Measurements from ENCODE around the gene CDSN.
"Not testable (repeated sequence)": the region's sequence is repeated elsewhere in the genome, so short reads cannot be mapped to it uniquely, and the experiment has no call there.

Gene CDSN, protein sequence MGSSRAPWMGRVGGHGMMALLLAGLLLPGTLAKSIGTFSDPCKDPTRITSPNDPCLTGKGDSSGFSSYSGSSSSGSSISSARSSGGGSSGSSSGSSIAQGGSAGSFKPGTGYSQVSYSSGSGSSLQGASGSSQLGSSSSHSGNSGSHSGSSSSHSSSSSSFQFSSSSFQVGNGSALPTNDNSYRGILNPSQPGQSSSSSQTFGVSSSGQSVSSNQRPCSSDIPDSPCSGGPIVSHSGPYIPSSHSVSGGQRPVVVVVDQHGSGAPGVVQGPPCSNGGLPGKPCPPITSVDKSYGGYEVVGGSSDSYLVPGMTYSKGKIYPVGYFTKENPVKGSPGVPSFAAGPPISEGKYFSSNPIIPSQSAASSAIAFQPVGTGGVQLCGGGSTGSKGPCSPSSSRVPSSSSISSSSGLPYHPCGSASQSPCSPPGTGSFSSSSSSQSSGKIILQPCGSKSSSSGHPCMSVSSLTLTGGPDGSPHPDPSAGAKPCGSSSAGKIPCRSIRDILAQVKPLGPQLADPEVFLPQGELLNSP

GRCh38 chr6:31120151-31120915 is at the start of gene CDSN:
CDSN (minus strand) TSS chr6:31120446; CDS start chr6:31120419, 27 bp downstream.
- DNase-seq (ENCODE audit: low read depth), result no peak

DNA sequence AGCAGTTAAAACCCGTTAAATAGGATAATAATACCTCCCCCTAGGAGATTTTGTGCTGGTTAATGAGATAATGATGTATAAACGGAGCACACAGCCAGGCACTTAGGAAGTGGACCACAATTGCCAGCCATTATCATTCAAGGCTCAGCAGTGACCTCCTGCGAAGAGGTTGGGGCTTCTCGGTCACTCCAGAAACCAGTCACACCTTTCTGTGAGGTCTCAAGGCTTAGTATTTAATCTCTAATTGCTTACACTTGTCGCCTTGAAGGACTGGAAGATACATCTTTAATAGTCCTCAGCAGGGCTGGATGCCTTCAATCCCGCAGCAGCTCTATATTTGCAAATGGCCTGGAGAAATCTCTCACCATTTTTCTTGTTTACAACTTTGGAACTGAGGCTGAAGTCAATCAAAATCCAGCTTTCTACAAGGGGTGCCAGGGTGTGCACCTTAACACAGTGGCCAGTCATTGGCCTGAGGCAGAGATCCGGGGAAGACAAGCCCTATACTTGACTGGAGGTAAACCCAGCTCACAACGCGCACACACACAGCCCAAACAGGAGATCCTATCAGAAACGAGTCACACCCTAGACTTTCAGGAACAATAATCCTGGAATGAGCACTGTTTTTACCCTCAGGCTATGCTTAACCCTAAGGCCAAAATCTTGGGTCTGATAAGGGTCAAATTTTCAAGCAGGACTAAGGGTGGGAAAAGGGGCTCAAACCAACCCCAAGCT is 49.0 kb upstream of the CDSN start:
- DNase-seq (ENCODE audit: low read depth), result no peak

DNA sequence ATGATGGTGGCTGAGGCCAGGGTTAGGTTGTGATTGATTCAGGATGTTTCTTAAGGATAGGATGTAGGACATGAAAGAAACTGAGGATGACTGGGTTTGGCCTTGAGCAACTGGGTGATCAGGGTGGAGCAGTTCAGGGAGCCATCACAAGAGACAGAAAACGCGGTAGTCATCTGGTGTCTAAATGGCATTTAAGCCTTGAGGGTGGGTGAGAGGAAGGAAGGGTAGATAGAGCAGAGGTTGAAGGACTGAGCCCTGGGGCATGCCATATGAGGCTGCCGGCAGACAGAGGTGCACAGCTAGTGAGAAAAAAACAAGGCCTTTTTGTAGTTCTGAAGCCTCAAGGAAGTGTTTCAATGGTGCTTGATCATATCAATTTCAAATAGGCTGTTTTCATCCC is 48.4 kb upstream of the CDSN start:
- no peak for DNase-seq (ENCODE audit: low read depth)

- DNase-seq (ENCODE audit: low read depth), result no peak
Measured at GRCh38 chr6:31165986-31166385, 45.7 kb upstream of the CDSN start.

- DNase-seq (ENCODE audit: low read depth), result not testable (repeated sequence)
Measured at GRCh38 chr6:31165064-31165832, 45.0 kb upstream of the CDSN start.

DNA sequence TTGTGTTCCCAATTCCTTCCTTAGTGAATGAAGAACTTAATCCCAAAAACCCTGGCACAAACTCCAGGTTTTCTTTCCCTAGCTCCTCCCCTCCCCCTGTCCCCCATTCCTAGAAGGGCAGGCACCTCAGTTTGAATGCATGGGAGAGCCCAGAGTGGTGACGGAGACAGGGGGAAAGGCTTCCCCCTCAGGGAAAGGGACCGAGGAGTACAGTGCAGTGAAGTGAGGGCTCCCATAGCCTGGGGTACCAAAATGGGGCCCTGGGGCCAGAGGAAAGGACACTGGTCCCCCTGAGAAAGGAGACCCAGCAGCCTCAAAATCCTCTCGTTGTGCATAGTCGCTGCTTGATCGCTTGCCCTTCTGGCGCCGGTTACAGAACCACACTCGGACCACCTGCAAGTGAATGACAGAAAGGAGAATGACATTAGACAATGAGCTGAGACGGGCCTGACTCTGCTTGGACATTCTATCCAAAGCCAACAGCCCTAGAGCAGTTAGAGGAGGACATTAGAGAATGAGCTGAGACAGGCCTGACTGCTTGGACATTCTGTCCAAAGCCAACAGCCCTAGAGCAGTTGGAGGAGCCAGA is 44.3 kb upstream of the CDSN start:
- DNase-seq (ENCODE audit: low read depth), result not testable (repeated sequence)

- no peak for DNase-seq (ENCODE audit: low read depth)
Measured at GRCh38 chr6:31163922-31164321, 43.7 kb upstream of the CDSN start.

DNA sequence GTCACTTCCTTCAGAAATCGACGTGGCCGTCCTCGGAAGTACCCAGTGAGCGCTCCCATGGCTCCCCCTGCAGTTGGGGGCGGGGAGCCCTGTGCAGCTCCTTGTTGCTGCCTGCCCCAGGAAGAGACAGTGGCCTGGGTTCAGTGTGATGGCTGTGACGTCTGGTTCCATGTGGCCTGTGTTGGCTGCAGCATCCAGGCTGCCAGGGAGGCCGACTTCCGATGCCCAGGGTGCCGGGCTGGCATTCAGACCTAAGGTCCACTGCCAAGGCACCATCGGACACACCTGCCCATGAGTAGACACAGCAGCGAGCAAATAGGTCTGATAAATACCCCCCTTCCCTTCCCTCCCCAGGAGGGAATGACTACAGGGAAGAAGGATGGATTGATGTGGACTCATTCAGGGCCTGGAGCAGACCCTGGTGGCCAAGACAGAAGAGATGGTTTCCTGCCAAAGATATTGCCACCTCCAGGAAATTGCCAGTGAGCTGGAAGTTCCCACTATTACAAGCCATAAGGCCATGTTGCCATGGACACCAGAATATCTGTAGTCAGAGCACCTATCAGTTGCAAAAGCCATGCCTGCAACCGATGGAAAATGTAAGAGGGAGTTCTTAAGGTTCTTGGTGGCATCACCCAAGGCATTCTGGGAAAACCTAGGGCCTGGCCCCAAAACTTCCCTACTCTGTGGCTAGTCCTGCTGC is 42.4 kb upstream of the CDSN start:
- DNase-seq (ENCODE audit: low read depth), result no peak

DNA sequence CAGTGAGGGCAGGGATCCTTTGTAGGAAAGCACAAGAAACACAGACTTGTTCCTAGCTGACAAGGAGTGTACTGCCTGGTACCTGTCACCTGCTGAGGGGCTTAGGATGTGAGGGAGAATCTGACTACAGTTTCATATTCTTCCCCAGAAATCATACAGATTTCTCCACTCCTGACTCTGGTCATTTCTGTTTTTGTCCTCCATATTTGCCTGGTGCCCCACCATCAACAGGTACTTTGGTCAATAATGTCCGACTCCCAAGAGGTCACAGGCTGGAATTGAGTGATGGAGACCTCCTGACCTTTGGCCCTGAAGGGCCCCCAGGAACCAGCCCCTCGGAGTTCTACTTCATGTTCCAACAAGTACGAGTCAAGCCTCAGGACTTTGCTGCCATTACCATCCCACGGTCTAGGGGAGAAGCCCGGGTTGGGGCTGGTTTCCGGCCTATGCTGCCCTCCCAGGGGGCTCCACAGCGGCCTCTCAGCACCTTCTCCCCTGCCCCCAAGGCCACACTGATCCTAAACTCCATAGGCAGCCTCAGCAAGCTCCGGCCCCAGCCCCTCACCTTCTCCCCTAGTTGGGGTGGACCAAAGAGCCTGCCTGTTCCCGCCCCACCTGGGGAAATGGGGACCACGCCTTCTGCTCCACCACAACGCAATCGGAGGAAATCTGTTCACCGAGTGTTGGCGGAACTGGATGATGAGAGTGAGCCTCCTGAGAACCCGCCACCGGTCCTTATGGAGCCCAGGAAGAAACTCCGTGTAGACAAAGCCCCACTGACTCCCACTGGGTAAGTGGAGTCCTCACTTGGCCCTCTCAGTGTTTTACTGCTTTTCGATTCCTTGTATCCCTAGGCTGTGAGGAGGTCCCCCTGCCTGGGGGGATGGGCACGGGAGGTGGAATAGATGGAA is 41.2 kb upstream of the CDSN start:
- DNase-seq (ENCODE audit: low read depth), result no peak

DNA sequence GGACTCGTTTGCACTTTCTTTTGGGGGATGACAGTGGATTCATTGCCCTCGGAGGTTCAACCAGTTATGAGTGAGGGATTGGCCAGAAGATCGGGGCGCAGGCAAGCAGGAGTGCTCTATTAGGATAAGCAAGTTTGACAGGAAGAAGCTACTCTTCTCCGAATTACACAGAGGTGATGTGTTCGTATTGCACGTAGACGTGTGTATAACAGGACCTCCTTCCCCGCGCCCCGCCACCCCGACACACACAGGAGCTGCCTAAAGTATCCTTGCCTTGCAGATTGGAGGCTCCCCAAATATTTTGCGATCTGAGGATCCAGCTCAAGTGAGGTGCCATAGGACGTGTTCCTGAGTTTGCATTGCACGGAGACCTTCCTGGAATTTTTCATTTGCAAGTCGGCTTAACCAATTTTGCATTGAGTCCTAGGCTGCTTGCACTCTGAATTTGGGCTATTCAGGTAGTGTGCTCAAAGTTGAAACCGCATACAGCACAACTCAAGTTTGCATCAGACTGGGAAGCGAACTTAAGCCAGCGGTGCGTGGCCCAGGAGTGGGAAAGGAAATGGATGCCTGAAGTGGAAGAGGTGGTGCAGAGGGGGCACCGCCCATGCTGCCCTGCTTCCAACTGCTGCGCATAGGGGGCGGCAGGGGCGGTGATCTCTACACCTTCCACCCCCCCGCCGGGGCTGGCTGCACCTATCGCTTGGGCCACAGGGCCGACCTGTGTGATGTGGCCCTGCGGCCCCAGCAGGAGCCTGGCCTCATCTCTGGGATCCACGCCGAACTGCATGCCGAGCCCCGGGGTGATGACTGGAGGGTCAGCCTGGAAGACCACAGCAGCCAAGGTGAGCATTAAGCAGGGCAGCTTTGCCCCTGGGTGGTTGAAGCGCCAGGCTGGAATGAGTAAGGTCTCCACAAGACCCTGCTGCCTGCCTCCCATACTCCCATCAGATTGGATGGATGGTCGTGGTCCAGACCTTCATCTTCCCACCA is 38.9 kb upstream of the CDSN start:
- DNase-seq (ENCODE audit: low read depth), result no peak

DNA sequence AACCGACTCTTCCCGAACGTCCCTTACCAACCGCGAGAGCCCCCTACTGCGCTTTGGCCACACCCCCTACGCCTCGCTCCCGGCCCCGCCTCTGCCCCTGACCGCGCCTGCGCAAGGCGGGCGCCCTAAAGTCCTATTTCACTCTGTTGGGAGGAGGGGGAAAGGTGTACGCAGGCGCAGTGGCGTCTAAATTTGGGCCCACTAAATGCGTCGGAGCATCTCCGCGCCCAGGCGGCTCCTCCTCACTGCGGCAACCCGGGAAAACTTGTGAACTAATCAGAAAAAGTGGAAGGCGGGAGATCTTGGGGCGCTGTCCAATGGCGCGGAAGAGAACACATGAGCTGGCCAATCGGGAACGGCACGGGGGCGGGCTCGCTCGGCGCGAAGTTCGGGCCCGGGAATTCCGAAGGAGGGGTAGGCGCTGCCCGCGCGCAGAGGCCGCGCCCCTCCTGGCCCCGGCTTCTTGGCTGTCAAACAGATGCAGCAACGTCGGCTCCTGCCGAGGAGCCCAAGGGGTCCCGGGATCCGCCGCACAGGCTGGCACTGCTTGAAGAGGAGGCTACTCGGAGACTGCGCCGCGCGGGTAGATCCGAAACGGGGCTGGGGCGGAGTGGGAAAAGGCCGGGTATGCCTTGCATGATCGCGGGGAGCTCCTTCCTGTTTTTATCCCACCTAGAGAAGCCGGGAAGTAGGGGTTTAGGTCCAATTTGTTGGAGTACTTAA is 38.1 kb upstream of the CDSN start, which contains the start of gene TCF19:
TSS of gene TCF19 (plus strand) at position 450 of the 723 bp plus-strand sequence. CDS start 881 bp downstream, outside the sequence.
- DNase-seq (ENCODE audit: low read depth), result peak; percentile 95

GRCh38 chr6:31157513-31158139 is 37.4 kb upstream of the CDSN start, which contains the start of gene CCHCR1:
CCHCR1 (minus strand) TSS chr6:31157802; CDS start chr6:31157600, 202 bp downstream.
- no peak for DNase-seq (ENCODE audit: low read depth)

DNA sequence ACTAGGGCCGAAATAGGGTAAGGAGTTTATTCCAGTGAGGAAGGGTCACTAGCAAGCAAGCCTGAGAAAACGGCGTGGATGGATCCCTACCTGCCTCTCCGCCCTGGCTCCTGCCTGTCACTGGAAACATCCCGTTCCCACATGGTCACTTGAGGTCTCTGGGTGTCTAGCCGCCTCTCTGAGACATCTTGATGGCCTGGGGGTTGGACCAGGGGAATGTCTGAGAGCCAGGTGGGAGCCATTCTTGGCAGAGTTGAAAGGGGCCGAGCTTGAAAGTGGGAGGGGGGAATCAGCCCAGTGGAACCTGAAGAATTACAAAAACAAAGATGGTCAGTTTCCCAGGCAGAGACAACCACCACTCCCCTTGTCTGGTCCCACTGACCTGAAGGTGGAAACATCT is 36.4 kb upstream of the CDSN start:
- DNase-seq (ENCODE audit: low read depth), result no peak

DNA sequence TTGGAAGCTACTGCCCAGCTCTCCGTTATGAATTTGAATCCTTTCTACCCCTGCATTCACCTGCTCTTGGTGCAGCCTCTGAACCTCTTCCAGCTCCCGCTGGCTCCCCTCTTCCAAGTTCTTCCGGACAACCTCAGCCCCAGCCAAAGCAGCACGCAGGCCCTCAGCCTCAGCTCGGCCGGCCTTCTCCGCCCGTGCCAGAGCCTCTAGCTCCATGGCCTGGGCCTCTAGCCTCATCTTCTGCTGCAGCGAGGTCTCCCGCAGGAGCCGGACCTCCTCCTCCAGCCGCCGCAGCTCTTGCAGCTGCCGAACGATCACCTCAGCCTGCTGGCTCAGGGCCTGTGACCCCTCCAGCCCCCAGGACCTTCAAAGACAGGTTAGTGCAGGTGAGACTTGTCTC is 34.2 kb upstream of the CDSN start:
- no peak for DNase-seq (ENCODE audit: low read depth)

DNA sequence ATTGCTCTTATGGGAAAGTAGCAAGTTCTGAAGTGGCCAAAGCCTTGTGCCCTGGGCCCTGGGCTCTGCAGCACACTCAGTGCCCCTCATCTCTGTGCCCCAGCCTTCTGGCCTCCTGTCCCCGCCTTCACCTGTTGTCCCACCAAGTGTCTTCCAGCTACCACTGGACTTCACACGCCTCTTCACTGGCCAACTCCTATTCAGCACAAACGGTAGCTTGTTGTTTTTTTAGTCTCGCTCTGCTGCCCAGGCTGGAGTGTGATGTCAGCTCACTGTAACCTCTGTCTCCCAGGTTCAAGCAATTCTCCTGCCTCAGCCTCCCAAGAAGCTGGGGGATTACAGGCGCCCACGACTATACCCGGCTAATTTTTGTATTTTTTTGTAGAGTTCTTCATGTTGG is 32.5 kb upstream of the CDSN start:
- no peak for DNase-seq (ENCODE audit: low read depth)

- DNase-seq (ENCODE audit: low read depth), result no peak
Measured at GRCh38 chr6:31149827-31150447, 29.7 kb upstream of the CDSN start.

Measured in GM04503 (cell line).